BLaER1 (cell line): ENCODE data around the gene DSN1.

Experiments
- H3K27ac ChIP-seq: shearing (Covaris generic); formaldehyde crosslinking; 2 replicates; pipeline ENCODE4 v1.8.1; 2022
- H3K27me3 ChIP-seq: shearing (Covaris generic); formaldehyde crosslinking; 2 replicates; pipeline ENCODE4 v1.8.1; 2022
- H3K36me3 ChIP-seq: shearing (Covaris generic); formaldehyde crosslinking; 2 replicates; pipeline ENCODE4 v1.8.1; 2022
- H3K4me1 ChIP-seq: shearing (Covaris generic); formaldehyde crosslinking; 2 replicates; pipeline ENCODE4 v1.8.1; 2022
- H3K4me2 ChIP-seq: shearing (Covaris generic); formaldehyde crosslinking; 2 replicates; pipeline ENCODE4 v1.8.1; 2022
- H3K4me3 ChIP-seq: shearing (Covaris generic); formaldehyde crosslinking; 2 replicates; pipeline ENCODE4 v1.8.1; 2022
- H3K9ac ChIP-seq: shearing (Covaris generic); formaldehyde crosslinking; 2 replicates; pipeline ENCODE4 v1.8.1; 2022
- H3K9me3 ChIP-seq: shearing (Covaris generic); formaldehyde crosslinking; 2 replicates; pipeline ENCODE4 v1.8.1; 2022
- H4K20me1 ChIP-seq: shearing (Covaris generic); formaldehyde crosslinking; 2 replicates; pipeline ENCODE4 v1.8.1; 2022
- Cebpa-rat ChIP-seq: shearing (Covaris generic); IDR thresholded peaks from 2 replicates; pipeline ENCODE4 v1.8.1; 2022

Gene DSN1

DNA sequence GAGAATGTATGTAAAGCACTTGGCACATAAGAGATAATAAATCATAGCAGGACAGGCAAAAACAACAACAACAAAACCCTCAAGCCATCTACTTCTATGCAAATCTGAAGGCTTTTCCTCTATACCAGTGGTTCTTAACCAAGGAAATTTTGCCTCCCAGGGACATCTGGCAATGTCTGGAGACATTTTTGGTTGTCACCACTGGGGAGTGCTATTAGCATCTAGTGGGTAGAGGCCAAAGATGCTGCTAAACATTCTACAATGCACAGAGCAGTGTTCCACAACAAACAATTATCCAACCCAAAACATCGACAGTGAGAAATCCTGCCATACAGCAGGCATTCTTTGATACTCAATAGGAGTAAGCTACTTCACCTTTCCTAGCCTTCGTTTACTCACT, 55.9 kb downstream of the DSN1 start:
- Histone ChIP-seq H3K27ac (no peak overlapping the region), H3K9ac (no peak overlapping the region), H4K20me1 (no peaks in the 10 kb centered on the region), H3K4me2 (no peak overlapping the region), H3K9me3 (no peaks in the 10 kb centered on the region), H3K27me3 (no peaks in the 10 kb centered on the region), H3K4me1 (peaks cover 7% of the 10 kb centered on the region; the same call in 1 of the 2 replicates), H3K4me3 (no peak overlapping the region), H3K36me3 (peaks cover 27% of the 10 kb centered on the region)
- no peak for TF ChIP-seq Cebpa-rat

DNA sequence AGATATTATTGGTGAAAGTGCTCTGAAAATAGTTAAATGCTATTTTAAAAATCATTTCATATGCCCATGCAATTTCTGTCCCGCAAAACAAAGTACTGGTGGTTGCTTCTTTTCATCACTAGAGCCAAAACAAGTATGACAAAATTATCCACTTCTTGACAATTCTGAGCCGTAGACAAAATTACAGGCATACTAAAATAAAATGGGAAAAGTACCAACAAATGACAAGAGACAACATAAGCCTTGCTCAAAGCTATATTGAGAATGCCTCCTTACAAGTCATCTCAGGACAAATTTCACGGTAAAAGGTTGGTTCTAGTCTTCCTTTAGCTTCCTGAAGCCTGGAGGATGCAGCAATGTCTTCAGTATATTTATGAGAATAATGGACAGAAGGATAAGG, 56.5 kb downstream of the DSN1 start:
- no peak for TF ChIP-seq Cebpa-rat
- no peaks in the 10 kb centered on the region for H4K20me1 ChIP-seq
- no peak overlapping the region for H3K27ac ChIP-seq
- H3K4me3 ChIP-seq: no peak overlapping the region
- H3K4me2 ChIP-seq: no peak overlapping the region
- H3K4me1 ChIP-seq: peaks cover 7% of the 10 kb centered on the region; the same call in 1 of the 2 replicates
- no peaks in the 10 kb centered on the region for H3K27me3 ChIP-seq
- H3K36me3 ChIP-seq: peaks cover 27% of the 10 kb centered on the region
- no peak overlapping the region for H3K9ac ChIP-seq
- no peaks in the 10 kb centered on the region for H3K9me3 ChIP-seq

DNA sequence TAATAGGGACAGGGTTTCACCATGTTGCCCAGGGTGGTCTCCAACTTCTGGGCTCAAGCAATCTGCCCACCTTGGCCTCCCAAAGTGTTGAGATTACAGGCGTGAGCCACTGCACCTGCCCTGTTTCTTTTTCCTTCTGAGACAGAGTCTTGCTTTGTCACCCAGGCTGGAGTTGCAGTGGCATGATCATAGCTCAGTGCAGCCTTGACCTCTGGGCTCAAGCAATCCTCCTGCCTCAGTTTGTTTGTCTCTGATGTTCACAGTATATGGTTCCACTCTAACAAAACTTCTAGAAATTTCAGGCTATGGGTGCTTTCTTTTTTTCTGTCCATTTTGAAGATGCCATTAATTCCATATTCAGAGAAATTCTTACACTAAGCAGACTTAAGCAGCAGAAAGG, 60.8 kb downstream of the DSN1 start:
- no peak for TF ChIP-seq Cebpa-rat
- Histone ChIP-seq H3K4me3 (no peak overlapping the region), H3K9ac (no peak overlapping the region), H3K4me2 (no peak overlapping the region), H4K20me1 (no peaks in the 10 kb centered on the region), H3K27me3 (no peaks in the 10 kb centered on the region), H3K9me3 (no peaks in the 10 kb centered on the region), H3K4me1 (no peaks in the 10 kb centered on the region), H3K36me3 (peaks cover 6% of the 10 kb centered on the region; the same call in 1 of the 2 replicates), H3K27ac (no peak overlapping the region)

DNA sequence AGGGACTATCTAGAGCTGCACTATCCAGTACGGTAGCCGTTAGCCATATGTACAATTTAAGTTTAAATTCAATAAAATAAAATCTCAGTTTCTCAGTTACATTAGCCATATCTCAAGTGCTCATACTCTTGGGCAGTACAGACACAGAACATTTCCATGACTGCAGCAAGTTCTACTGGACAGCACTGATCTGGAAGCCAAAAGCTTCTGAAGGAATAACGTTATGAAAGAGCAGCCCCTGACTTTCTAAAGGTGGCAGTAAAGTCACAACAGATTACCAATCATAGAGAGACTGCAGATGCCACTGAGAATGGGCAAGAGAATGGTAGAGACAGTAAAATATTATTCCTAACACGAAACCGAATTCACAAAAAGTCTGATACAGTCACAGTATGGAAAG, 64.4 kb downstream of the DSN1 start:
- Histone ChIP-seq H4K20me1 (no peaks in the 10 kb centered on the region), H3K27me3 (no peaks in the 10 kb centered on the region), H3K4me3 (no peak overlapping the region), H3K4me1 (no peaks in the 10 kb centered on the region), H3K27ac (no peak overlapping the region), H3K9me3 (no peaks in the 10 kb centered on the region), H3K4me2 (no peak overlapping the region), H3K36me3 (peaks cover 16% of the 10 kb centered on the region; the same call in 1 of the 2 replicates), H3K9ac (no peak overlapping the region)
- no peak for TF ChIP-seq Cebpa-rat

DNA sequence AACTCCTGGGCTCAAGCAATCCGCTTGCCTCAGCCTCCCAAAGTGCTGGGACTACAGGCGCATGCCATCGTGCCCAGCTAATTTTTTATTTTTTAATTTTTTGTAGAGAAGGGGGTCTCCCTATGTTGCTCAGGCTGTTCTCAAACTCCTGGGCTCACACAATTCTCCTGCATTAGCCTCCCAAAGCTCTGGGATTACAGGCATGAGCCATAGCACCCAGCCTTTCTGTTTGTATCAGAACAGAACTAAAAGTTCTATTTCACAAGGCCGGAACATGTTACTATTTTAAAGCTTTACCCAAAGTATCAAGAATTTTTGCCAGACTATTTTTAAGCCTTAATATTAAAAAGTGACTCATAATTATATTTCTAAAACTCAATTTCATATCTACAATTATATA, 70.0 kb downstream of the DSN1 start:
- Histone ChIP-seq H3K4me1 (no peaks in the 10 kb centered on the region), H3K27me3 (no peaks in the 10 kb centered on the region), H3K27ac (no peak overlapping the region), H3K9me3 (no peaks in the 10 kb centered on the region), H3K4me3 (no peak overlapping the region), H4K20me1 (no peaks in the 10 kb centered on the region), H3K36me3 (peaks cover 20% of the 10 kb centered on the region; the same call in 1 of the 2 replicates), H3K4me2 (no peak overlapping the region), H3K9ac (no peak overlapping the region)
- TF ChIP-seq Cebpa-rat: no peak
